ENCODE results near the gene PPIP5K1.

The PPIP5K1 gene

DNA sequence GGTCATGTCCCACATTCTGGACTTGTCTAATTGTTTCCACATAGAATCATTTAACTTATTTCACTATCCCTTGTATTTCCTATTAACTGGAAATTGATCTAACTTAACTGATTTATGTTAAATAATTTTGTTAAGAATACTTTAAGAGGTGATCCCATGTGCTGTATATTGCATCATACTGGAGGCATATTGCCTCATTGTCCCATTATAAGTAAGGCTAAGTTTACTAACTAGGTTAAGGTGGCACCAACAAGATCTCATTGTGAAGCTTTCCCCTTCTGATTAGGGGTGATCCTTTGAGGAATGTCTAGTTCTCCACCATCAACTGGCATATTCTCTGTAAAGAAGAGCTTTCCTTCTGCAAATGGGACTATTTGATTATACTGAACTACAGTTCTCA lies 48.2 kb downstream of the PPIP5K1 start:
- Histone ChIP-seq H3K9me3 (ENCODE audit: control insufficient read depth, insufficient read depth, low read depth, low read length) (no peaks in the 10 kb centered on the region), H3K36me3 (ENCODE audit: control insufficient read depth in 2 of 2, insufficient read depth in 1 of 2, low read length in 2 of 2) (no peaks in the 10 kb centered on the region; a peak in 1 of 3 replicates), H3K27ac (ENCODE audit: extremely low read depth, low read depth, low read length) (no peak overlapping the region), H3K4me1 (ENCODE audit: control insufficient read depth, insufficient read depth, low read length) (no peaks in the 10 kb centered on the region), H3K4me3 (ENCODE audit: low read depth, low read length) (no peak overlapping the region)
- POLR2A ChIA-PET, result interaction anchor here (0.7 kb wide), 1 partner anchor 80 kb away, joined by 7 read pairs; no protein-coding TSS in a partner anchor
- CTCF ChIA-PET, result interaction anchor here (0.7 kb wide), 1 partner anchor 101 kb away, joined by 3 read pairs; no protein-coding TSS in a partner anchor
- TF ChIP-seq ZNF10 (tag by site-specific recombination; IDR thresholded peaks at IDR 0.05) (peak; percentile 40; the same call in 1 of the 2 replicates), ZNF174 (tag by site-specific recombination; IDR thresholded peaks at IDR 0.05) (no peak), ZBTB7A (tag by site-specific recombination; IDR thresholded peaks at IDR 0.05; ENCODE audit: low read depth) (no peak), KLF8 (tag by site-specific recombination; IDR thresholded peaks at IDR 0.05) (no peak)
- TF ChIP-seq, protein P1, sequence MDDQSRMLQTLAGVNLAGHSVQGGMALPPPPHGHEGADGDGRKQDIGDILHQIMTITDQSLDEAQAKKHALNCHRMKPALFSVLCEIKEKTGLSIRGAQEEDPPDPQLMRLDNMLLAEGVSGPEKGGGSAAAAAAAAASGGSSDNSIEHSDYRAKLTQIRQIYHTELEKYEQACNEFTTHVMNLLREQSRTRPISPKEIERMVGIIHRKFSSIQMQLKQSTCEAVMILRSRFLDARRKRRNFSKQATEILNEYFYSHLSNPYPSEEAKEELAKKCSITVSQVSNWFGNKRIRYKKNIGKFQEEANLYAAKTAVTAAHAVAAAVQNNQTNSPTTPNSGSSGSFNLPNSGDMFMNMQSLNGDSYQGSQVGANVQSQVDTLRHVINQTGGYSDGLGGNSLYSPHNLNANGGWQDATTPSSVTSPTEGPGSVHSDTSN (CRISPR knock-in tag; IDR thresholded peaks at IDR 0.05), result no peak

DNA sequence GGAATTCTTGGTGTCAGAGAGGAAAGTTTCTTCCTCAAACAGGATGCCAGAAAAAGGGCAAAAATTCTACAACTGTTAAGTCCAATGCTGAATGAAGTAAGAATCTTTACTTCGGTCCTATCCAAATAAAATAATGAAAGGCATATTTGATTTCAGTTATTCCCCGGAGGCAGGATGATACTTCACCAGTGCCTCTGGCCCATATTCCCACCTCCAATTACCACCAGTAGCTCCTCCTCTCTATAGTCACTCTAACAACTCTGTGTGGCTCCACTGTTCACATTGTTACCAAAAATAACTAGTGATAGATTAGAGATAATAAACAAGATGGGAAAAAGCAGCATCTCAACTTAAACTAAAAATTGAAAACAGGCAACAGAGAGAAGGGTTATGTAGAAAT lies 51.9 kb downstream of the PPIP5K1 start:
- H3K27ac ChIP-seq (ENCODE audit: extremely low read depth, low read depth, low read length), result no peak overlapping the region
- no peak for TF ChIP-seq ZNF324 (tag by site-specific recombination; IDR thresholded peaks at IDR 0.05)
- no peak for TF ChIP-seq ZNF660 (tag by site-specific recombination; IDR thresholded peaks at IDR 0.05)
- no peak for TF ChIP-seq FEZF1 (tag by site-specific recombination; IDR thresholded peaks at IDR 0.05)
- TF ChIP-seq, protein P2, sequence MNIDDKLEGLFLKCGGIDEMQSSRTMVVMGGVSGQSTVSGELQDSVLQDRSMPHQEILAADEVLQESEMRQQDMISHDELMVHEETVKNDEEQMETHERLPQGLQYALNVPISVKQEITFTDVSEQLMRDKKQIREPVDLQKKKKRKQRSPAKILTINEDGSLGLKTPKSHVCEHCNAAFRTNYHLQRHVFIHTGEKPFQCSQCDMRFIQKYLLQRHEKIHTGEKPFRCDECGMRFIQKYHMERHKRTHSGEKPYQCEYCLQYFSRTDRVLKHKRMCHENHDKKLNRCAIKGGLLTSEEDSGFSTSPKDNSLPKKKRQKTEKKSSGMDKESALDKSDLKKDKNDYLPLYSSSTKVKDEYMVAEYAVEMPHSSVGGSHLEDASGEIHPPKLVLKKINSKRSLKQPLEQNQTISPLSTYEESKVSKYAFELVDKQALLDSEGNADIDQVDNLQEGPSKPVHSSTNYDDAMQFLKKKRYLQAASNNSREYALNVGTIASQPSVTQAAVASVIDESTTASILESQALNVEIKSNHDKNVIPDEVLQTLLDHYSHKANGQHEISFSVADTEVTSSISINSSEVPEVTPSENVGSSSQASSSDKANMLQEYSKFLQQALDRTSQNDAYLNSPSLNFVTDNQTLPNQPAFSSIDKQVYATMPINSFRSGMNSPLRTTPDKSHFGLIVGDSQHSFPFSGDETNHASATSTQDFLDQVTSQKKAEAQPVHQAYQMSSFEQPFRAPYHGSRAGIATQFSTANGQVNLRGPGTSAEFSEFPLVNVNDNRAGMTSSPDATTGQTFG (tag by site-specific recombination; IDR thresholded peaks at IDR 0.05; ENCODE audit: borderline replicate concordance), result no peak
- H3K4me1 ChIP-seq (ENCODE audit: control insufficient read depth, insufficient read depth, low read length), result no peaks in the 10 kb centered on the region
- no peak overlapping the region for H3K4me3 ChIP-seq (ENCODE audit: low read depth, low read length)
- H3K9me3 ChIP-seq (ENCODE audit: control insufficient read depth, insufficient read depth, low read depth, low read length), result no peaks in the 10 kb centered on the region
- POLR2A ChIA-PET, result no interaction called here
- peaks cover 0 to 12% of the 10 kb centered on the region in 2 experiments; a peak in 1 of 3 replicates for H3K36me3 ChIP-seq (ENCODE audit: control insufficient read depth in 2 of 2, insufficient read depth in 1 of 2, low read length in 2 of 2)
- CTCF ChIA-PET, result no interaction called here

DNA sequence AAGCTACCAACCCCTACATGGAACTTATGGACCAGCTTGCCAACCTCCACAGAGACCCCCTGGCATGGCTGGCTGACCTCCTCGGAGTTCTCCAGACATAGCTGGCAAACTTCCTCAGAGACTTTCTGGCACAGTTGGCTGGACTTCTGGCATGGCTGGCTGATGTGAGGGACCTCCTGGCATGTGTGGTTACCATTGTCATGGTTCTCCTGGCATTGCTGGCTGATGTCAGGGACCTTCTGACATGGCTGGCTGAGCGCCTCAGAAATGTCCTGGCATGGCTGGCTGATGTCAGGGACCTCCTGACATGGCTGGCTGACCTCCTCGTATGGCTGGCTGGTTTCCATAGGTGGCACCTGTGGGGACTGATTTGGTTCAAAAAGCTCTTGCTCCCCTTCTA lies 55.1 kb downstream of the PPIP5K1 start:
- ChIA-PET POLR2A (no interaction called here), CTCF (no interaction called here)
- Histone ChIP-seq H3K4me3 (ENCODE audit: low read depth, low read length) (no peak overlapping the region), H3K36me3 (ENCODE audit: control insufficient read depth in 2 of 2, insufficient read depth in 1 of 2, low read length in 2 of 2) (peaks cover 0 to 12% of the 10 kb centered on the region in 2 experiments; a peak in 1 of 3 replicates), H3K9me3 (ENCODE audit: control insufficient read depth, insufficient read depth, low read depth, low read length) (no peaks in the 10 kb centered on the region), H3K4me1 (ENCODE audit: control insufficient read depth, insufficient read depth, low read length) (no peaks in the 10 kb centered on the region), H3K27ac (ENCODE audit: extremely low read depth, low read depth, low read length) (no peak overlapping the region)
- no peak for TF ChIP-seq YY1 (tag by site-specific recombination; IDR thresholded peaks at IDR 0.05)
- TF ChIP-seq ZNF560 (tag by site-specific recombination; IDR thresholded peaks at IDR 0.05; ENCODE audit: borderline replicate concordance), result no peak
- no peak for TF ChIP-seq ZSCAN16 (tag by site-specific recombination; IDR thresholded peaks at IDR 0.05)
- TF ChIP-seq, protein P3, sequence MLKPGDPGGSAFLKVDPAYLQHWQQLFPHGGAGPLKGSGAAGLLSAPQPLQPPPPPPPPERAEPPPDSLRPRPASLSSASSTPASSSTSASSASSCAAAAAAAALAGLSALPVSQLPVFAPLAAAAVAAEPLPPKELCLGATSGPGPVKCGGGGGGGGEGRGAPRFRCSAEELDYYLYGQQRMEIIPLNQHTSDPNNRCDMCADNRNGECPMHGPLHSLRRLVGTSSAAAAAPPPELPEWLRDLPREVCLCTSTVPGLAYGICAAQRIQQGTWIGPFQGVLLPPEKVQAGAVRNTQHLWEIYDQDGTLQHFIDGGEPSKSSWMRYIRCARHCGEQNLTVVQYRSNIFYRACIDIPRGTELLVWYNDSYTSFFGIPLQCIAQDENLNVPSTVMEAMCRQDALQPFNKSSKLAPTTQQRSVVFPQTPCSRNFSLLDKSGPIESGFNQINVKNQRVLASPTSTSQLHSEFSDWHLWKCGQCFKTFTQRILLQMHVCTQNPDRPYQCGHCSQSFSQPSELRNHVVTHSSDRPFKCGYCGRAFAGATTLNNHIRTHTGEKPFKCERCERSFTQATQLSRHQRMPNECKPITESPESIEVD (tag by site-specific recombination; IDR thresholded peaks at IDR 0.05), result no peak
- TF ChIP-seq, protein P4, sequence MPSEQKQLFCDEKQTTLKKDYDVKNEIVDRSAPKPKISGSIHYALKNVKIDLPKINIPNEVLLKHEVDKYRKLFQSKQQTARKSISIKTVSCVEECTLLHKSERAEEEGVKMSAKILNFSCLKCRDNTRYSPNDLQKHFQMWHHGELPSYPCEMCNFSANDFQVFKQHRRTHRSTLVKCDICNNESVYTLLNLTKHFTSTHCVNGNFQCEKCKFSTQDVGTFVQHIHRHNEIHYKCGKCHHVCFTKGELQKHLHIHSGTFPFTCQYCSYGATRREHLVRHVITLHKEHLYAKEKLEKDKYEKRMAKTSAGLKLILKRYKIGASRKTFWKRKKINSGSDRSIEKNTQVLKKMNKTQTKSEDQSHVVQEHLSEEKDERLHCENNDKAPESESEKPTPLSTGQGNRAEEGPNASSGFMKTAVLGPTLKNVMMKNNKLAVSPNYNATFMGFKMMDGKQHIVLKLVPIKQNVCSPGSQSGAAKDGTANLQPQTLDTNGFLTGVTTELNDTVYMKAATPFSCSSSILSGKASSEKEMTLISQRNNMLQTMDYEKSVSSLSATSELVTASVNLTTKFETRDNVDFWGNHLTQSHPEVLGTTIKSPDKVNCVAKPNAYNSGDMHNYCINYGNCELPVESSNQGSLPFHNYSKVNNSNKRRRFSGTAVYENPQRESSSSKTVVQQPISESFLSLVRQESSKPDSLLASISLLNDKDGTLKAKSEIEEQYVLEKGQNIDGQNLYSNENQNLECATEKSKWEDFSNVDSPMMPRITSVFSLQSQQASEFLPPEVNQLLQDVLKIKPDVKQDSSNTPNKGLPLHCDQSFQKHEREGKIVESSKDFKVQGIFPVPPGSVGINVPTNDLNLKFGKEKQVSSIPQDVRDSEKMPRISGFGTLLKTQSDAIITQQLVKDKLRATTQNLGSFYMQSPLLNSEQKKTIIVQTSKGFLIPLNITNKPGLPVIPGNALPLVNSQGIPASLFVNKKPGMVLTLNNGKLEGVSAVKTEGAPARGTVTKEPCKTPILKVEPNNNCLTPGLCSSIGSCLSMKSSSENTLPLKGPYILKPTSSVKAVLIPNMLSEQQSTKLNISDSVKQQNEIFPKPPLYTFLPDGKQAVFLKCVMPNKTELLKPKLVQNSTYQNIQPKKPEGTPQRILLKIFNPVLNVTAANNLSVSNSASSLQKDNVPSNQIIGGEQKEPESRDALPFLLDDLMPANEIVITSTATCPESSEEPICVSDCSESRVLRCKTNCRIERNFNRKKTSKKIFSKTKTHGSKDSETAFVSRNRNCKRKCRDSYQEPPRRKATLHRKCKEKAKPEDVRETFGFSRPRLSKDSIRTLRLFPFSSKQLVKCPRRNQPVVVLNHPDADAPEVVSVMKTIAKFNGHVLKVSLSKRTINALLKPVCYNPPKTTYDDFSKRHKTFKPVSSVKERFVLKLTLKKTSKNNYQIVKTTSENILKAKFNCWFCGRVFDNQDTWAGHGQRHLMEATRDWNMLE (tag by site-specific recombination; conservative IDR thresholded peaks at IDR 0.05; ENCODE audit: low read depth), result no peak
- no peak for TF ChIP-seq ZNF155 (tag by site-specific recombination; IDR thresholded peaks at IDR 0.05)
- no peak for TF ChIP-seq ZNF610 (tag by site-specific recombination; IDR thresholded peaks at IDR 0.05; ENCODE audit: borderline replicate concordance)
- no peak for TF ChIP-seq ZNF473 (tag by site-specific recombination; IDR thresholded peaks at IDR 0.05)
- TF ChIP-seq ZNF501 (tag by site-specific recombination; IDR thresholded peaks at IDR 0.05), result no peak
- TF ChIP-seq ZNF624 (tag by site-specific recombination; IDR thresholded peaks at IDR 0.05), result no peak
- TF ChIP-seq, protein P5, sequence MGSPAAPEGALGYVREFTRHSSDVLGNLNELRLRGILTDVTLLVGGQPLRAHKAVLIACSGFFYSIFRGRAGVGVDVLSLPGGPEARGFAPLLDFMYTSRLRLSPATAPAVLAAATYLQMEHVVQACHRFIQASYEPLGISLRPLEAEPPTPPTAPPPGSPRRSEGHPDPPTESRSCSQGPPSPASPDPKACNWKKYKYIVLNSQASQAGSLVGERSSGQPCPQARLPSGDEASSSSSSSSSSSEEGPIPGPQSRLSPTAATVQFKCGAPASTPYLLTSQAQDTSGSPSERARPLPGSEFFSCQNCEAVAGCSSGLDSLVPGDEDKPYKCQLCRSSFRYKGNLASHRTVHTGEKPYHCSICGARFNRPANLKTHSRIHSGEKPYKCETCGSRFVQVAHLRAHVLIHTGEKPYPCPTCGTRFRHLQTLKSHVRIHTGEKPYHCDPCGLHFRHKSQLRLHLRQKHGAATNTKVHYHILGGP (tag by site-specific recombination; IDR thresholded peaks at IDR 0.05), result no peak
- TF ChIP-seq YY2 (tag by site-specific recombination; IDR thresholded peaks at IDR 0.05), result no peak

All from HEK293 (cell line).